GM12873 (cell line): ENCODE measurements around the gene NTMT2.

Source experiments
- CTCF ChIP-seq: IDR thresholded peaks from 2 replicates; pipeline ENCODE4 v1.5.1; 2012; ENCODE audit warnings: low read depth, mild to moderate bottlenecking, moderate library complexity, low read length, control low read depth; ENCODE audit not compliant: insufficient read depth; ENCODE audit errors: missing control alignments

Gene NTMT2

GRCh38 chr1:170176772-170177171, 31.0 kb downstream of the NTMT2 start:
- TF ChIP-seq CTCF: no peak

GRCh38 chr1:170182442-170182841, 36.7 kb downstream of the NTMT2 start:
- no peak for TF ChIP-seq CTCF

GRCh38 chr1:170192546-170192945, 46.8 kb downstream of the NTMT2 start:
- no peak for TF ChIP-seq CTCF

GRCh38 chr1:170194451-170194850, 48.7 kb downstream of the NTMT2 start:
- TF ChIP-seq CTCF: no peak

- TF ChIP-seq CTCF: no peak
These were observed 50.9 kb downstream of the NTMT2 start for GRCh38 chr1:170196490-170197236.

GRCh38 chr1:170198090-170198489, 52.3 kb downstream of the NTMT2 start:
- TF ChIP-seq CTCF: no peak

- no peak for TF ChIP-seq CTCF
These were observed 52.8 kb downstream of the NTMT2 start for GRCh38 chr1:170198584-170198983.

- TF ChIP-seq CTCF: no peak
These were observed 54.4 kb downstream of the NTMT2 start for GRCh38 chr1:170200161-170200560.
